ENCODE results near the gene SLC39A9. TPM values are rescaled to one million over a fixed set of nuclear protein-coding genes. Genes with fewer than 3 reads are reported as not detected.

Gene SLC39A9
- total and polyA plus RNA-seq, 2 of the 4 experiments (the other 2 are of a cell fraction): 41.4 to 168 TPM

DNA sequence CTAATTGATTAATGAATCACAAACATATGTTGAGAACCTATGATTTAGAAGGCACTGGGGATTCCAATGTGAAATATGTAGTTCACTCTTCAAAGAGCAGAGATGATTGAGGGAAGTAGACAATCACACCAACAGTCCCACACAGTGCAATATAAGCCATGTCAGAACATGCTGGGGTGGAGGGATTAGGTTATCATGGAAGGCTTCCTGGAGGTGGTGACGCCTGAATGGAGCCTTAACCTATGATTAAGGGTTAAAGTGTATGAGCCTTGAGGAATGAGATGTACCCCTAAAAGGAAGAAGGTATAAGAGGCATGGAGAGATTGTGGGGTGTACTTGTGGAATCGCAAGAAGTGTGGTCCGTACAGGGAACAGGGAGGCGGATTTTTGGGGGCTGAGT is 31.7 kb upstream of the SLC39A9 start:
- Histone ChIP-seq H3K4me3 (ENCODE audit: insufficient read depth, low read depth, low read length) (no peak overlapping the region), H3K23ac (ENCODE audit: low read depth, low read length) (no peak overlapping the region), H4K91ac (ENCODE audit: insufficient read depth, low read depth, low read length) (no peak overlapping the region), H2AK9ac (replicated peaks; ENCODE audit: low read depth, low read length, poor library complexity) (no peak overlapping the region), H4K20me1 (ENCODE audit: insufficient read depth, low read length) (no peaks in the 10 kb centered on the region), H2BK120ac (ENCODE audit: low read depth, low read length) (no peak overlapping the region), H2AK5ac (ENCODE audit: low read depth, low read length) (no peak overlapping the region), H2BK15ac (ENCODE audit: low read depth, low read length) (no peak overlapping the region), H3K27me3 (ENCODE audit: control insufficient read depth, insufficient read depth, low read length) (no peaks in the 10 kb centered on the region), H3K27ac (ENCODE audit: insufficient read depth, low read length) (no peak overlapping the region), H3K79me1 (ENCODE audit: low read depth in 1 of 2, low read length in 2 of 2) (no peaks in the 10 kb centered on the region), H2BK20ac (ENCODE audit: low read depth, low read length) (no peak overlapping the region), H3K56ac (ENCODE audit: extremely low read depth, insufficient read depth, low read length) (no peak overlapping the region), H4K5ac (ENCODE audit: low read depth, low read length) (no peak overlapping the region), H3K9me3 (ENCODE audit: control insufficient read depth, insufficient read depth, low read length) (no peaks in the 10 kb centered on the region), H3K9ac (ENCODE audit: low read depth, low read length) (no peak overlapping the region), H2AFZ (replicated peaks; ENCODE audit: low read length, poor library complexity) (no peak overlapping the region), H3K9me1 (ENCODE audit: insufficient read depth, low read length) (no peaks in the 10 kb centered on the region), H3K4ac (ENCODE audit: low read depth, low read length) (no peak overlapping the region), H3K36me3 (ENCODE audit: control insufficient read depth, insufficient read depth, low read length) (0 out of 2 replicates have a peak, but pooled peaks cover 2% of the 10 kb centered on the region), H3K4me1 (ENCODE audit: control insufficient read depth, insufficient read depth, low read length) (no peaks in the 10 kb centered on the region), H3K4me2 (ENCODE audit: low read depth, low read length) (no peak overlapping the region), H4K8ac (ENCODE audit: low read depth in 2 of 2, low read length in 2 of 2) (no peak overlapping the region), H3K18ac (ENCODE audit: low read depth, low read length) (no peak overlapping the region), H3K14ac (replicated peaks; ENCODE audit: low read depth, low read length) (no peak overlapping the region), H2BK5ac (ENCODE audit: low read depth, low read length, poor library complexity, severe bottlenecking) (no peak overlapping the region)
- dilution Hi-C loops (cut with HindIII; ENCODE audit: low sequenced_read_pairs, unreplicated experiment): no loop called here
- no peak for DNase-seq
- CTCF ChIA-PET: no interaction called here
- intact Hi-C loops (cut with micrococcal nuclease): no loop called here
- no TSS peak for BruUV-seq (replicated peaks)
- TF ChIP-seq FOS (IDR thresholded peaks at IDR 0.05; ENCODE audit: low read depth, low read length): no peak
- TF ChIP-seq CHD1 (IDR thresholded peaks at IDR 0.05; ENCODE audit: low read depth, low read length): no peak
- WGBS, 2 experiments (ENCODE audit: extremely low coverage in 2 of 2, insufficient read length in 1 of 2): 90% methylated on average over 3 of the region's 4 CpGs; no CpG with 5 or more reads in 1 of the 2 experiments
- ATAC-seq (ENCODE audit: low read depth): no peak
- in situ Hi-C loops (cut with MboI; ENCODE audit: low sequenced_read_pairs): no loop called here
- POLR2A ChIA-PET (ENCODE audit: unreplicated experiment): no interaction called here
